ENCODE data around the gene EML3. TPM values are rescaled to one million over a fixed set of nuclear protein-coding genes. Genes with fewer than 3 reads are reported as not detected.

EML3 gene
- total RNA-seq, 1 donor from 2014 or later = 64.9 TPM

Other genes starting within 250 kb of the EML3 start
- gene SCGB1A1, start 193.7 kb downstream of the EML3 start, total RNA-seq = 0.48 TPM
- 931 TPM for gene AHNAK, start 66.0 kb downstream of the EML3 start, total RNA-seq
- 1,515 TPM for gene EEF1G, start 38.9 kb downstream of the EML3 start, total RNA-seq
- 9.3 TPM for gene TUT1, start 21.3 kb downstream of the EML3 start, total RNA-seq
- 88.4 TPM for gene MTA2, start 10.9 kb downstream of the EML3 start, total RNA-seq
- gene ROM1, start 482 bp upstream of the EML3 start, total RNA-seq = 4.9 TPM
- 11.3 TPM for gene B3GAT3, start 9.2 kb upstream of the EML3 start, total RNA-seq
- 175 TPM for gene GANAB, start 33.8 kb upstream of the EML3 start, total RNA-seq
- 14.1 TPM for gene INTS5, start 40.5 kb upstream of the EML3 start, total RNA-seq
- 48.7 TPM for gene C11orf98, start 52.4 kb upstream of the EML3 start, total RNA-seq
- gene CSKMT, start 52.5 kb upstream of the EML3 start, total RNA-seq = 20.2 TPM
- gene UQCC3, start 58.9 kb upstream of the EML3 start, total RNA-seq = 8.8 TPM
- gene LBHD1, start 59.5 kb upstream of the EML3 start, total RNA-seq = 4.7 TPM
- gene UBXN1, start 66.3 kb upstream of the EML3 start, total RNA-seq = 65.6 TPM
- 1.1 TPM for gene LRRN4CL, start 76.8 kb upstream of the EML3 start, total RNA-seq
- gene BSCL2, start 94.6 kb upstream of the EML3 start, total RNA-seq = 42.4 TPM
- not detected for gene GNG3, start 94.9 kb upstream of the EML3 start, total RNA-seq
- 29.5 TPM for gene HNRNPUL2, start 114.7 kb upstream of the EML3 start, total RNA-seq
- 13.5 TPM for gene TTC9C, start 115.7 kb upstream of the EML3 start, total RNA-seq
- 8.0 TPM for gene ZBTB3, start 141.4 kb upstream of the EML3 start, total RNA-seq
- 75.5 TPM for gene POLR2G, start 148.8 kb upstream of the EML3 start, total RNA-seq
- 10.3 TPM for gene TAF6L, start 158.6 kb upstream of the EML3 start, total RNA-seq
- gene TMEM179B, start 174.6 kb upstream of the EML3 start, total RNA-seq = 30.2 TPM
- gene TMEM223, start 179.2 kb upstream of the EML3 start, total RNA-seq = 10.0 TPM
- gene NXF1, start 192.7 kb upstream of the EML3 start, total RNA-seq = 39.1 TPM
- 25.1 TPM for gene STX5, start 219.3 kb upstream of the EML3 start, total RNA-seq
- not detected for gene TEX54, start 220.1 kb upstream of the EML3 start, total RNA-seq
- gene WDR74, start 226.8 kb upstream of the EML3 start, total RNA-seq = 41.0 TPM

Data from esophagus mucosa (tissue), 1 donor.